22Rv1 (cell line): ENCODE data around the gene AASS.

Experiments
- H3K27ac ChIP-seq: fragments of 450-650 bp; 2 replicates; pipeline ENCODE4 v1.5.1; 2017
- CTCF ChIP-seq: fragments of 450-650 bp; IDR thresholded peaks from 2 replicates; pipeline ENCODE4 v1.5.1; 2017; ENCODE audit warnings: mild to moderate bottlenecking
- ZFX ChIP-seq: fragments of 450-650 bp; IDR thresholded peaks from 2 replicates; pipeline ENCODE4 v1.6.1; 2017; ENCODE audit warnings: antibody characterized with exemption, borderline replicate concordance

Gene AASS

GRCh38 chr7:122161628-122162027 is 17.6 kb upstream of the AASS start:
- no peak overlapping the region for H3K27ac ChIP-seq
- TF ChIP-seq ZFX, result no peak
- TF ChIP-seq CTCF, result no peak

- no peak overlapping the region for H3K27ac ChIP-seq
- TF ChIP-seq ZFX (no peak), CTCF (no peak)
Measured at GRCh38 chr7:122155566-122155965, 11.5 kb upstream of the AASS start.

GRCh38 chr7:122148878-122149277 is 4.8 kb upstream of the AASS start:
- TF ChIP-seq CTCF (no peak), ZFX (no peak)
- H3K27ac ChIP-seq, result no peak overlapping the region

DNA sequence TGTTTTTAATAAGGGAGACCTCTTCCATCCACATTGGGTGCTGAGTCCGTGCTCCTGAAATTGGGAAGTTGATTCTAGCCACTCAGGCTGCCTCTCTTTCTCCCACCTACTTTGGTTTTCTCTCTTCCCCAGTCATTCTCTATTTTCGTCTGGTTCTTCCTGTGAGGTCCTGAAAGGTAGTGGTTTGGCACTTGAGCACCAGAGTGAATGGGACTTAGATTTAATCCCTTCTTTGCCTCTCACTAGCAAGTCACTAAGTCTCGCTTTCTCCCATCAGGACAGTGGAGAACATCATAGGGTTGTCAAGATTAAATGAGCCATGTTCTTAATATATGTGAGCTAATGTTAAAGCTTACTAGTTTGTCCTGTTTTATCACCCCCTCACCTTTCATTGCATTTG is 4.0 kb upstream of the AASS start:
- no peak for TF ChIP-seq ZFX
- no peak for TF ChIP-seq CTCF
- H3K27ac ChIP-seq, result no peak overlapping the region

GRCh38 chr7:122145937-122146645 is 2.0 kb upstream of the AASS start:
- TF ChIP-seq ZFX, result no peak
- no peak for TF ChIP-seq CTCF

GRCh38 chr7:122143376-122143750 is 686 bp downstream of the AASS start:
- no peak overlapping the region for H3K27ac ChIP-seq
- TF ChIP-seq CTCF (no peak), ZFX (no peak)

More at GRCh38 chr7:122145937-122146645, 2.0 kb upstream of the AASS start:
- H3K27ac ChIP-seq, result no peak overlapping the region

DNA sequence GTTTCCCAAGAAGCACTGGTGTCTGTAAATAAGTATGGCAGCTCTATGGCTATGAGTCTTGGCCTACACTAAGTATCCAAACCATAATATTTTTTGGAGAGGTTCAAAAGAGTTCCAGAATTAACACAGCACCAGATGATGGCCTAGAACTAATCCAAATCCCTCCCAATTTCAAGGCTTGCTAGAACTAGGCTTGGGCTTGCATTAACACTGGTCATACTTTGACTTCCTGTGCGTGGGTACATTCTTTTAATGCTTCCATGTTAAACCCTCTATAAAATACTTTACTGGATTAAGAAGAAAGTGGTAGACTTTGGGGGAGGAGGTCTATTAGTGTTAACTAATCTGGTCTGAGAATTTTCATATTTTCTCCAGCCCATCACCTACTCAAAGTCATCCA is 3.1 kb downstream of the AASS start:
- no peak for TF ChIP-seq CTCF
- TF ChIP-seq ZFX, result no peak
- H3K27ac ChIP-seq, result no peak overlapping the region
